Measurements from ENCODE around the gene ADTRP. TPM values are rescaled to one million over a fixed set of nuclear protein-coding genes. Genes with fewer than 3 reads are reported as not detected.

The ADTRP gene
- total and polyA plus RNA-seq, 2 of the 13 experiments (the other 11 are each of a cell fraction or from before 2014, with no cell fraction given) = not detected

- TF ChIP-seq HDAC6 (IDR thresholded peaks at IDR 0.05; ENCODE audit: low read depth, low read length) = no peak
- no peak for TF ChIP-seq ZFX (CRISPR knock-in tag; IDR thresholded peaks at IDR 0.05; ENCODE audit: low read depth)
- TF ChIP-seq ATF6 (CRISPR knock-in tag; conservative IDR thresholded peaks at IDR 0.05) = no peak
- TF ChIP-seq ZNF709 (CRISPR knock-in tag; IDR thresholded peaks at IDR 0.05) = no peak
- no peak for TF ChIP-seq ZNF414 (CRISPR knock-in tag; IDR thresholded peaks at IDR 0.05)
- no peak for TF ChIP-seq THYN1 (CRISPR knock-in tag; IDR thresholded peaks at IDR 0.05; ENCODE audit: borderline replicate concordance, low read depth)
- no peak for TF ChIP-seq STAG1 (CRISPR knock-in tag; IDR thresholded peaks at IDR 0.05)
- no peak for TF ChIP-seq CENPT (CRISPR knock-in tag; IDR thresholded peaks at IDR 0.05; ENCODE audit: low read depth)
- TF ChIP-seq SAFB2 (CRISPR knock-in tag; IDR thresholded peaks at IDR 0.05; ENCODE audit: borderline replicate concordance, low read depth) = no peak
- TF ChIP-seq ATAD3A (CRISPR knock-in tag; IDR thresholded peaks at IDR 0.05) = no peak
- no peak for TF ChIP-seq SUZ12 (IDR thresholded peaks at IDR 0.05; ENCODE audit: low read depth, low read length)
- no peak for TF ChIP-seq SOX13 (IDR thresholded peaks at IDR 0.05)
- TF ChIP-seq SOX13 (CRISPR knock-in tag; conservative IDR thresholded peaks at IDR 0.05 in 1 of 2, IDR thresholded peaks at IDR 0.05 in 1 of 2) = no peak
- TF ChIP-seq ZNF253 (CRISPR knock-in tag; IDR thresholded peaks at IDR 0.05; ENCODE audit: borderline replicate concordance) = no peak
- no peak for TF ChIP-seq MAFF (IDR thresholded peaks at IDR 0.05; ENCODE audit: low read depth, low read length)
- TF ChIP-seq GATAD1 (CRISPR knock-in tag; IDR thresholded peaks at IDR 0.05) = no peak
- BruUV-seq (replicated peaks) = no TSS peak
- Histone ChIP-seq H3K4me2 (ENCODE audit: low read depth, low read length) (no peak overlapping the region), H3K27ac (ENCODE audit: extremely low read length, insufficient read depth, low read length) (no peak overlapping the region), H3K4me1 (ENCODE audit: insufficient read depth, low read length) (peaks cover 5% of the 10 kb centered on the region; the same call in 1 of the 2 replicates), H3K9ac (ENCODE audit: insufficient read depth, low read depth, low read length) (no peak overlapping the region), H3K9me3 (ENCODE audit: low read length) (no peaks in the 10 kb centered on the region), H3K4me3 (replicated peaks in 1 of 3; ENCODE audit: insufficient read depth in 1 of 3, low read depth in 2 of 3, low read length in 3 of 3) (no peak overlapping the region), H3K27me3 (ENCODE audit: control insufficient read depth in 1 of 2, insufficient read depth in 2 of 2, low read length in 2 of 2) (0 out of 5 replicates have a peak, but pooled peaks cover 0 to 1% of the 10 kb centered on the region in 2 experiments), H3K36me3 (replicated peaks in 1 of 2; ENCODE audit: control insufficient read depth in 1 of 2, insufficient read depth in 2 of 2, low read length in 2 of 2) (no peaks in the 10 kb centered on the region), H3K79me2 (ENCODE audit: insufficient read depth, low read length) (no peaks in the 10 kb centered on the region), H4K20me1 (ENCODE audit: insufficient read depth, low read length) (no peaks in the 10 kb centered on the region), H2AFZ (ENCODE audit: low read length) (no peak overlapping the region)
- ChIA-PET CTCF (ENCODE audit: low intra/inter-chr PET ratio, low total read pairs) (no interaction called here), POLR2A (no interaction called here)
- ATAC-seq (no peak), FAIRE-seq (no peak), DNase-seq (ENCODE audit: low spot score) (no peak)
- 5% methylated on average over 6 of the region's 6 CpGs for WGBS (ENCODE audit: low lambda C conversion rate)
- intact Hi-C loops (cut with micrococcal nuclease; ENCODE audit: unreplicated experiment) = no loop called here
- in situ Hi-C loops (cut with HindIII; ENCODE audit: extremely low pct_ligation_motif_present, low pct_unique_long_range_greater_than_20kb) = no loop called here
Measured at GRCh38 chr6:11760015-11760473, 18.6 kb downstream of the ADTRP start.

Measured in HepG2 (cell line).